ENCODE data around the gene PAX3. TPM values are rescaled to one million over a fixed set of nuclear protein-coding genes. Genes with fewer than 3 reads are reported as not detected.
A peak's percentile ranks its signal among the peaks of the same experiment; 100 is the strongest.
"Not testable (repeated sequence)": the region's sequence is repeated elsewhere in the genome, so short reads cannot be mapped to it uniquely, and the experiment has no call there.

PAX3 gene
- total RNA-seq, 2 donors from 2014 or later, result not detected

- DNase-seq, result no peak
- H3K4me3 Mint-ChIP-seq, result no peak overlapping the region
- H3K4me1 Mint-ChIP-seq, result peaks cover 3% of the 10 kb centered on the region
- no peaks in the 10 kb centered on the region for H3K9me3 ChIP-seq (ENCODE audit: control insufficient read depth, low read length)
- H3K27ac Mint-ChIP-seq, result no peak overlapping the region
- H3K27ac ChIP-seq (ENCODE audit: low read depth, low read length), result no peak overlapping the region
- no peaks in the 10 kb centered on the region for H3K27me3 ChIP-seq (ENCODE audit: control insufficient read depth, insufficient read depth, low read length, poor library complexity, severe bottlenecking)
- no peaks in the 10 kb centered on the region for H3K4me1 ChIP-seq (ENCODE audit: control insufficient read depth, insufficient read depth, low read length)
- H3K4me3 ChIP-seq (ENCODE audit: low read length), result no peak overlapping the region
- TF ChIP-seq CTCF (conservative IDR thresholded peaks at IDR 0.05), result no peak
- H3K36me3 Mint-ChIP-seq (ENCODE audit: low read depth), result no peaks in the 10 kb centered on the region
- no peaks in the 10 kb centered on the region for H3K36me3 ChIP-seq (ENCODE audit: control insufficient read depth, insufficient read depth, low read length)
- peaks cover 5% of the 10 kb centered on the region for H3K9me3 Mint-ChIP-seq
- WGBS, 2 experiments (ENCODE audit: insufficient coverage in 1 of 2, insufficient read length in 1 of 2), result 91 to 93% methylated on average over 2 of the region's 2 CpGs
- H3K9ac ChIP-seq (ENCODE audit: extremely low read depth, low read length, poor library complexity, severe bottlenecking), result no peak overlapping the region
- H3K27me3 Mint-ChIP-seq (ENCODE audit: insufficient read depth), result peaks cover 3% of the 10 kb centered on the region
These were observed 138.7 kb downstream of the PAX3 start for GRCh38 chr2:222160125-222160524.

- TF ChIP-seq CTCF (conservative IDR thresholded peaks at IDR 0.05), result no peak
- Mint-ChIP-seq H3K36me3 (ENCODE audit: low read depth) (no peaks in the 10 kb centered on the region), H3K9me3 (peaks cover 5% of the 10 kb centered on the region), H3K4me3 (no peak overlapping the region), H3K4me1 (no peaks in the 10 kb centered on the region), H3K27me3 (ENCODE audit: insufficient read depth) (peaks cover 3% of the 10 kb centered on the region), H3K27ac (no peak overlapping the region)
- Histone ChIP-seq H3K4me1 (ENCODE audit: control insufficient read depth, insufficient read depth, low read length) (no peaks in the 10 kb centered on the region), H3K36me3 (ENCODE audit: control insufficient read depth, insufficient read depth, low read length) (no peaks in the 10 kb centered on the region), H3K27ac (ENCODE audit: low read depth, low read length) (no peak overlapping the region), H3K9me3 (ENCODE audit: control insufficient read depth, low read length) (no peaks in the 10 kb centered on the region), H3K27me3 (ENCODE audit: control insufficient read depth, insufficient read depth, low read length, poor library complexity, severe bottlenecking) (no peaks in the 10 kb centered on the region), H3K4me3 (ENCODE audit: low read length) (no peak overlapping the region), H3K9ac (ENCODE audit: extremely low read depth, low read length, poor library complexity, severe bottlenecking) (no peak overlapping the region)
- DNase-seq, result no peak
- WGBS, 2 experiments (ENCODE audit: insufficient coverage in 1 of 2, insufficient read length in 1 of 2), result 95 to 96% methylated on average over 4 of the region's 4 CpGs
These were observed 139.6 kb downstream of the PAX3 start for GRCh38 chr2:222159221-222159620.

- not testable (repeated sequence) for H3K27ac ChIP-seq (ENCODE audit: low read depth, low read length); H3K27me3 Mint-ChIP-seq (ENCODE audit: insufficient read depth); H3K36me3 ChIP-seq (ENCODE audit: control insufficient read depth, insufficient read depth, low read length); H3K4me1 ChIP-seq (ENCODE audit: control insufficient read depth, insufficient read depth, low read length); H3K9me3 Mint-ChIP-seq; H3K36me3 Mint-ChIP-seq (ENCODE audit: low read depth); H3K9ac ChIP-seq (ENCODE audit: extremely low read depth, low read length, poor library complexity, severe bottlenecking); H3K4me1 Mint-ChIP-seq; DNase-seq; H3K9me3 ChIP-seq (ENCODE audit: control insufficient read depth, low read length); H3K27me3 ChIP-seq (ENCODE audit: control insufficient read depth, insufficient read depth, low read length, poor library complexity, severe bottlenecking); H3K4me3 ChIP-seq (ENCODE audit: low read length)
- peak overlapping the region; percentile 96 for H3K27ac Mint-ChIP-seq
- 51% methylated on average over 23 of the region's 27 CpGs; no CpG with 5 or more reads in 1 of the 2 experiments for WGBS, 2 experiments (ENCODE audit: insufficient coverage in 1 of 2, insufficient read length in 1 of 2)
- peak overlapping the region; percentile 69 for H3K4me3 Mint-ChIP-seq
These were observed 143.7 kb downstream of the PAX3 start for GRCh38 chr2:222155003-222155664.

Other genes starting within 250 kb of the PAX3 start
- not detected for gene SGPP2, start 125.5 kb upstream of the PAX3 start, total RNA-seq

Data from endodermal cell (in vitro differentiated cells).